Measurements from ENCODE around the gene CSGALNACT2.
A peak's percentile ranks its signal among the peaks of the same experiment; 100 is the strongest.

CSGALNACT2 gene

DNA sequence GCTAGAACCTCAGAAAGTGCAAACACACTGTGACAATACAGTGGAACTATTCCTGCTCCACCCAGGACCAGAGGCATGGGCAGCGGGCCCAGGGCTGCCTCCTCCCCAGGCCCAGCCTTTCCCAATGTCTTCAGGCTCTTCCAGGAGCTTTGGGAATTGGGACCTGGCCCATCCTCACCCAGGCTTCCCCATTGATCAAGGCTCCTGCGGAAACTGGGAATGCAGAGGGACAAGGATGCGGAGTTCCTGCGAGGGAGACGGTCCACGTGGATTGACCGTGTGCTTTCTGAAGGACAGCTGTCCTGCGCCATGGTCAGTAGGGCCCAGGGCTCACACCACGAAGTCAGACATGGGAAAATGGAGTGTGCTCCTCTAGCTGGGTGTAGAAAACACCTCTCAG is 56.6 kb downstream of the CSGALNACT2 start:
- no peak for DNase-seq
- TF ChIP-seq, protein P1, sequence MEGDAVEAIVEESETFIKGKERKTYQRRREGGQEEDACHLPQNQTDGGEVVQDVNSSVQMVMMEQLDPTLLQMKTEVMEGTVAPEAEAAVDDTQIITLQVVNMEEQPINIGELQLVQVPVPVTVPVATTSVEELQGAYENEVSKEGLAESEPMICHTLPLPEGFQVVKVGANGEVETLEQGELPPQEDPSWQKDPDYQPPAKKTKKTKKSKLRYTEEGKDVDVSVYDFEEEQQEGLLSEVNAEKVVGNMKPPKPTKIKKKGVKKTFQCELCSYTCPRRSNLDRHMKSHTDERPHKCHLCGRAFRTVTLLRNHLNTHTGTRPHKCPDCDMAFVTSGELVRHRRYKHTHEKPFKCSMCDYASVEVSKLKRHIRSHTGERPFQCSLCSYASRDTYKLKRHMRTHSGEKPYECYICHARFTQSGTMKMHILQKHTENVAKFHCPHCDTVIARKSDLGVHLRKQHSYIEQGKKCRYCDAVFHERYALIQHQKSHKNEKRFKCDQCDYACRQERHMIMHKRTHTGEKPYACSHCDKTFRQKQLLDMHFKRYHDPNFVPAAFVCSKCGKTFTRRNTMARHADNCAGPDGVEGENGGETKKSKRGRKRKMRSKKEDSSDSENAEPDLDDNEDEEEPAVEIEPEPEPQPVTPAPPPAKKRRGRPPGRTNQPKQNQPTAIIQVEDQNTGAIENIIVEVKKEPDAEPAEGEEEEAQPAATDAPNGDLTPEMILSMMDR (IDR thresholded peaks at IDR 0.05; ENCODE audit: low read depth, low read length, missing control alignments), result no peak
- in situ Hi-C loops (cut with HindIII; ENCODE audit: low pct_ligation_motif_present, low sequenced_read_pairs), result no loop called here

DNA sequence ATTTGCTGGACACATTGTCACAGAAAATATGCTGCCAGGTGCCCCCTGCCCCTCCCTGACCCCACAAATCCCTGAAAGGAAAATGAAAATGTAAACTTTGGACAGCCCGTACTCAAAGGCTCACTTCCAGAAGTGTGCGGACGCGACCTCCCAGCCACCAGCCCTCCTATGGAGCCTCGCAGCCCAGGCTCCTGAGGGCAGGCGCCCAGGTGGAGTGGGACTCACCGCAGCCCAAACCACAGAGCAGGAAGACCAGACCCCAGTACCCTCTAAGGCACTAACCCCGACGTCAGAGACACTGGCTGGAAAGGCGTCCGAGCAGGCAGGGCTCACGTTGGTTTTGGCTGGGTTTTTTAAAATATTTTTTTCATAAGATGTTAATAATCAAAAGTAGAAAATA is 57.3 kb downstream of the CSGALNACT2 start:
- H3K27me3 ChIP-seq (replicated peaks), result no peaks in the 10 kb centered on the region
- in situ Hi-C loops (cut with HindIII; ENCODE audit: low pct_ligation_motif_present, low sequenced_read_pairs), result no loop called here
- no peaks in the 10 kb centered on the region for H3K36me3 ChIP-seq (replicated peaks)
- H3K27ac ChIP-seq, result no peak overlapping the region
- no peak overlapping the region for H3K4me3 ChIP-seq (ENCODE audit: low read depth, low read length)
- no peak for DNase-seq
- TF ChIP-seq, protein P1 (IDR thresholded peaks at IDR 0.05; ENCODE audit: low read depth, low read length, missing control alignments), result no peak

More for the DNA sequence above, 56.6 kb downstream of the CSGALNACT2 start:
- Histone ChIP-seq H3K36me3 (replicated peaks) (no peaks in the 10 kb centered on the region), H3K4me3 (ENCODE audit: low read depth, low read length) (no peak overlapping the region), H3K27me3 (replicated peaks) (no peaks in the 10 kb centered on the region), H3K27ac (no peak overlapping the region)

DNA sequence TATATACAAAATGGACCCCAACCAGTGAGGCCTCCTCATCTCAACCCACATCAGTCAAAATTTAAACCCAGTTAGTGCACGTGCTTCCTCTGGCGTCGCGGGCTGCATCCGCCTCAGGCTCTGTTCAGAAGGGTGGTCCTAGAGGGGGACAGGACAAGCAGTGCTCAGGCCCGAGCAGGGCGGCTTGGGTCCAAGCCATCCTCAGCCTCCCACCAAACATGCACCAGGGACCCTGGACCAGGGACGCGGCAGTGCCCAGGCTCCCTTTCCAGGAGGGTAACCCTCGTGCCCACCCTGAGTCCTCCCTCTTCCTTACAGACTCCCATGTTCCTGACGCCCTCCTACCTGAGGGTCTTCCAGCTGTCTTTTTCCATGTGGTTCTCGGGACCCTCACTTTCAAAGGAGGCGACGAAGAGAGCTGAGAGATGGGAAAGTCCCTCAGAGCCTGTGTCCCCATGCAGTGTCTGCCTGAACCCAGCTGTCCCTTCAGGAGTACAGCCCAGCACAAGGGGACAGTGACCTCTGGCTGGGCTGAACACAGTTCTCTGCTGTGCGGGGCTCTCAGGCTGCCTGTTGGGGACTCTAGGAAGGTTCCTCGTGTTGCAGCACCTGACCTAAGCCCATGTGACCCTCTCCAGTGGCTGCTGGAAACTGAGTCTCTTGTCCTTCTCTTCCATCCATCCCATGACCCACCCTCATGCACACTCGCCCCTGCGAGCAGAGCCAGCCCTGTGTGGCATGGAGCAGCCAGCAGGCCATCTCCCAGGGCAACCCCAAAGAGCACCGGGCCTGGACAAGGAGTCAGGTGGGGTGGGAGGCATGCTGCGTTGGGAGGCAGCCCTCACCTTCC is 58.1 kb downstream of the CSGALNACT2 start:
- no peaks in the 10 kb centered on the region for H3K36me3 ChIP-seq (replicated peaks)
- no peaks in the 10 kb centered on the region for H3K27me3 ChIP-seq (replicated peaks)
- in situ Hi-C loops (cut with HindIII; ENCODE audit: low pct_ligation_motif_present, low sequenced_read_pairs), result no loop called here
- DNase-seq, result no peak
- TF ChIP-seq, protein P1 (IDR thresholded peaks at IDR 0.05; ENCODE audit: low read depth, low read length, missing control alignments), result no peak
- H3K4me3 ChIP-seq (ENCODE audit: low read depth, low read length), result no peak overlapping the region
- no peak overlapping the region for H3K27ac ChIP-seq

DNA sequence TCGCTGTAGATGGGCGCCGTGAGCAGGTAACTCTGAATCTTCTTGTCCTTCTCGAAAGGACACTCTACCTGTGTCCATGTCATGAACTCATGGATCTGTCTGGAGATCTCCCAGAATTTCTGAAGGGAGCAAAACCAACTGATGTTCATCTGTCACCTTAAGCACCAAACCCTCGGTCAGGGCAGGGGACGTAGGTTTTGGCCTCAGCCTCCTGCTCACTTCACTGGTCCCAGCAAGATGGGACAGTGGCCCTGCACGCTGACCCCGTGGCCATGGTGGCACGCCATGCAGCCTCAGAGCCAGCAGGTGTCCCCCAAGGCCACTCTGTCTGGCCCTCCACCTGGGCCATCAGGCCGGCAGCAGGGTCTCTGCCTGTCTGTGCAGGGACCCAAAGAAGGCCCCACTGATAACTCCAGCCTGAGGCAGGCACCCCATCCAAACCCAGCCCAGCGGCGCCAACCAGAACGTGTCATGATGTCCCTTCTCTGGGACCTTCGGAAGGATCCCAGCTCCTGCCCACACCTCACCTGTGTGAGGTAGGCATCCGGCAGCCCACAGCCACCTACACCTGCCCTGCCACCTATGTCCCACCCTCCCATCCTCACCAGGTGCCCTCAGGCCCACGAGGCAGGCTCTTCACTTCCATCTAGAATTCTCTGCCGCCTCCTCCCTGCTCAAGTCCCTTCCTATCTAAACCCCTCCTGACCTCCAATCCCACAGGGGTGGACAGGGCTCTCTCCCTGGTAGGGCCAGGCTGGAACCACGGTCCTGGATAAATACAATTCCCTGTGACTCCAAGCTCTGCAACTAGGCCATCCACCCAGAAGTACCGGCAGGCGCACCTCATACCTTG is 59.0 kb downstream of the CSGALNACT2 start:
- TF ChIP-seq, protein P1 (IDR thresholded peaks at IDR 0.05; ENCODE audit: low read depth, low read length, missing control alignments), result no peak
- no peak for DNase-seq
- no peak overlapping the region for H3K27ac ChIP-seq
- in situ Hi-C loops (cut with HindIII; ENCODE audit: low pct_ligation_motif_present, low sequenced_read_pairs), result no loop called here
- no peak overlapping the region for H3K4me3 ChIP-seq (ENCODE audit: low read depth, low read length)
- no peaks in the 10 kb centered on the region for H3K27me3 ChIP-seq (replicated peaks)
- H3K36me3 ChIP-seq (replicated peaks), result no peaks in the 10 kb centered on the region

DNA sequence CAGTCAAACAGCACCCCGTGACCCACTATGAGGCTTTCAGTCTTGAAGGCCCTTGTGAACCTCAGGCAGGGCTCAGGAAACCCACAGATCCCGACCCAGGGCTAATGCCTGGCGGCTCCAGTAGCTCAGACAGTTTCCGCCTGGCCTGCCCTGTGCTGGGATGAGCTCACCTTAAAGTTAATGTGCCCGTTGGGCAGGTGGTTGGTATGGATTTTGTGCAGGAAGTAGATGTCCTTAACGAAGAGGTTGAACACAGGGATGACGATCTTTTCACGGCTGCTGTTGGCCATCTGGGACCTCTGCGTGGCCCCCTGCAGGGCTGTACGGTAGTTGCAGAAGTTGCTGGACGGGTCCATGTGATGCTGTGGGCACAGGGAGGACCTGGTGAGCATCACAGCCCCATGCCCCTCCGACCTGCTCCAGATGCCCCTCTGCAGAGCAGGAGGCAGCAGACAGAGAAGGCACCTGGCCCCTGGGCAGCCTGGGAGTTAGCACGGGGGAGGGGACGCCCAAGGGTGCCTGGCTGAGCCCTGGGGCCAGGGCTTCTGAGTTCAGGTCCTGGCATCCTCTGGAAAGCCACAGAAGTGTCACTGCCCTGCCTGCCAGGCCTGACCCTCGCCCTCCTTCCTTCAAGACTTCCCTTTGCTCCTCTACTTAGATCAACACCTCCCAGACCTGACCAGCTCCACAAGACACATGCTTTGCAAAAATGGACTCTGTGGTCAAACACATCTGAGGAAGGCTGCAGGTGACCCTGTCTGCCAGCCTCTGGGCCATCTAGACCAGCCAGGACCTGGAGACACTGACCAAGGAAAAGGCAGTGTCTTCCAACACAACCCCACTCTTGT is 59.8 kb downstream of the CSGALNACT2 start:
- H3K27ac ChIP-seq, result no peak overlapping the region
- TF ChIP-seq, protein P1 (IDR thresholded peaks at IDR 0.05; ENCODE audit: low read depth, low read length, missing control alignments), result peak; percentile 68
- no peaks in the 10 kb centered on the region for H3K36me3 ChIP-seq (replicated peaks)
- in situ Hi-C loops (cut with HindIII; ENCODE audit: low pct_ligation_motif_present, low sequenced_read_pairs), result no loop called here
- no peaks in the 10 kb centered on the region for H3K27me3 ChIP-seq (replicated peaks)
- peak; percentile 16 for DNase-seq
- H3K4me3 ChIP-seq (ENCODE audit: low read depth, low read length), result no peak overlapping the region
